PFSK-1 (cell line): ENCODE measurements around the gene ERC2.

Experiments
- FOXP2 ChIP-seq: optimal IDR thresholded peaks from 2 replicates; pipeline ENCODE3; 2011; ENCODE audit warnings: borderline replicate concordance, control low read depth, inconsistent platforms; ENCODE audit not compliant: insufficient read depth; ENCODE audit errors: extremely low read length, extremely low read depth
- POLR2AphosphoS5 ChIP-seq: IDR thresholded peaks from 2 replicates; pipeline ENCODE4 v1.6.1; 2012; ENCODE audit warnings: low read depth, mild to moderate bottlenecking, control low read depth, low read length, moderate library complexity
- SIN3A ChIP-seq: IDR thresholded peaks from 2 replicates; pipeline ENCODE4 v1.6.1; 2012; ENCODE audit warnings: mild to moderate bottlenecking, low read length, moderate library complexity, borderline replicate concordance; ENCODE audit not compliant: insufficient read depth
- TAF1 ChIP-seq: IDR thresholded peaks from 2 replicates; pipeline ENCODE4 v1.6.1; 2012; ENCODE audit warnings: low read length, control low read depth, borderline replicate concordance; ENCODE audit not compliant: insufficient read depth
- TF ChIP-seq, protein P1 (sequence below), 2 experiments: IDR thresholded peaks; 2 replicates each; pipeline versions ENCODE4 v1.6.1 to v1.8.0; 2011 to 2012; ENCODE audit warnings: low read depth in 2 of 2, low read length in 2 of 2, control low read depth in 1 of 2, inconsistent platforms in 1 of 2, mild to moderate bottlenecking in 1 of 2, moderate library complexity in 1 of 2; ENCODE audit not compliant: insufficient read depth in 1 of 2

DNA sequence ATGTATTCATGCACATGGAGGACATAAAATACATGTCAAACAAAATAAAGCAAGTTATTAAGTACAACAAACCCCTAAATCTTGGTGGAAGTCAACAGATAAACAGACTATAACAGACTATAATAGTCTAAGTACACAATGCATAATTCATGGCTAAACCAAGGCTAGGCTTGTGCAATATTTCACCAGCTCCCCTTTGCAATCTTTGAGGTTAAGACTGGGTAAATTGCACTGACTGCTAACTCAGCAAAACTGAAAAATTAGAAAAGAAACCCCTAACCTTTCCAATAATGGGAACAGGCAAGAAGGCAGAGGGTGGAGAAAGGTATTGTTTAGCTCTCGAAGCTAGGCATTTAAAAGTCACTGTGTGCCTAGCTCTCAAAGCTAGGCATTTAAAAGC is 676.3 kb downstream of the ERC2 start:
- TF ChIP-seq TAF1 (no peak), POLR2AphosphoS5 (no peak), SIN3A (no peak), FOXP2 (no peak)
- TF ChIP-seq, protein P1, sequence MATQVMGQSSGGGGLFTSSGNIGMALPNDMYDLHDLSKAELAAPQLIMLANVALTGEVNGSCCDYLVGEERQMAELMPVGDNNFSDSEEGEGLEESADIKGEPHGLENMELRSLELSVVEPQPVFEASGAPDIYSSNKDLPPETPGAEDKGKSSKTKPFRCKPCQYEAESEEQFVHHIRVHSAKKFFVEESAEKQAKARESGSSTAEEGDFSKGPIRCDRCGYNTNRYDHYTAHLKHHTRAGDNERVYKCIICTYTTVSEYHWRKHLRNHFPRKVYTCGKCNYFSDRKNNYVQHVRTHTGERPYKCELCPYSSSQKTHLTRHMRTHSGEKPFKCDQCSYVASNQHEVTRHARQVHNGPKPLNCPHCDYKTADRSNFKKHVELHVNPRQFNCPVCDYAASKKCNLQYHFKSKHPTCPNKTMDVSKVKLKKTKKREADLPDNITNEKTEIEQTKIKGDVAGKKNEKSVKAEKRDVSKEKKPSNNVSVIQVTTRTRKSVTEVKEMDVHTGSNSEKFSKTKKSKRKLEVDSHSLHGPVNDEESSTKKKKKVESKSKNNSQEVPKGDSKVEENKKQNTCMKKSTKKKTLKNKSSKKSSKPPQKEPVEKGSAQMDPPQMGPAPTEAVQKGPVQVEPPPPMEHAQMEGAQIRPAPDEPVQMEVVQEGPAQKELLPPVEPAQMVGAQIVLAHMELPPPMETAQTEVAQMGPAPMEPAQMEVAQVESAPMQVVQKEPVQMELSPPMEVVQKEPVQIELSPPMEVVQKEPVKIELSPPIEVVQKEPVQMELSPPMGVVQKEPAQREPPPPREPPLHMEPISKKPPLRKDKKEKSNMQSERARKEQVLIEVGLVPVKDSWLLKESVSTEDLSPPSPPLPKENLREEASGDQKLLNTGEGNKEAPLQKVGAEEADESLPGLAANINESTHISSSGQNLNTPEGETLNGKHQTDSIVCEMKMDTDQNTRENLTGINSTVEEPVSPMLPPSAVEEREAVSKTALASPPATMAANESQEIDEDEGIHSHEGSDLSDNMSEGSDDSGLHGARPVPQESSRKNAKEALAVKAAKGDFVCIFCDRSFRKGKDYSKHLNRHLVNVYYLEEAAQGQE (IDR thresholded peaks at IDR 0.05; ENCODE audit: insufficient read depth in 1 of 2, low read depth in 2 of 2, low read length in 2 of 2), result no peak
